ENCODE data around the gene B4GALNT1. TPM values are rescaled to one million over a fixed set of nuclear protein-coding genes. Genes with fewer than 3 reads are reported as not detected.
"Not testable (repeated sequence)": the region's sequence is repeated elsewhere in the genome, so short reads cannot be mapped to it uniquely, and the experiment has no call there.

The B4GALNT1 gene
- total and polyA plus RNA-seq, 10 of the 15 experiments (the other 5 are each of a cell fraction or from before 2014, with no cell fraction given), result 0.01 to 0.38 (median 0.14) TPM; not detected in 3

DNA sequence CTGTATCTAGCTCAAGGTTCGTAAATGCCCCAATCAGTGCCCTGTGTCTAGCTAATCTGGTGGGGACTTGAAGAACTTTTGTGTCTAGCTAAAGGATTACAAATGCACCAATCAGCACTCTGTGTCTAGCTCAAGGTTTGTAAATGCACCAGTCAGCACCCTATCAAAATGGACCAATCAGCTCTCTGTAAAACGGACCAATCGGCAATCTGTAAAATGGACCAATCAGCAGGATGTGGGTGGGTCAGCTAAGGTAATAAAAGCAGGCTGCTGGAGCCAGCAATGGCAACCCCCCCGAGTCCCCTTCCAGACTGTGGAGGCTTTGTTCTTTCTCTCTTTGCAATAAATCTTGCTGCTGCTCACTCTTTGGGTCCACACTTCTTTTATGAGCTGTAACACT is 23.4 kb upstream of the B4GALNT1 start:
- ATAC-seq; in situ Hi-C loops (cut with MboI); DNase-seq (ENCODE audit: low read depth, low spot score); H3K27ac ChIP-seq (ENCODE audit: control insufficient read depth, insufficient read depth); H3K36me3 ChIP-seq (ENCODE audit: control insufficient read depth in 2 of 2, insufficient read depth in 2 of 2, low read length in 1 of 2); H3K79me2 ChIP-seq (ENCODE audit: control insufficient read depth, insufficient read depth, low read length); H3K27me3 ChIP-seq (replicated peaks in 1 of 2; ENCODE audit: control insufficient read depth in 2 of 2, insufficient read depth in 2 of 2, low read length in 1 of 2); H2AFZ ChIP-seq (ENCODE audit: control insufficient read depth, low read depth, low read length); H3K4me2 ChIP-seq (ENCODE audit: control insufficient read depth, insufficient read depth); H3K9me3 ChIP-seq (replicated peaks; ENCODE audit: control insufficient read depth, insufficient read depth, low read length); FAIRE-seq; H3K4me1 ChIP-seq (ENCODE audit: control insufficient read depth, insufficient read depth, low read length); H3K9ac ChIP-seq (ENCODE audit: control insufficient read depth, insufficient read depth, low read length); intact Hi-C loops (cut with micrococcal nuclease; ENCODE audit: unreplicated experiment); BruUV-seq (replicated peaks); H4K20me1 ChIP-seq (ENCODE audit: control insufficient read depth, insufficient read depth); H3K4me3 ChIP-seq: not testable (repeated sequence)
- SMC1A ChIA-PET (ENCODE audit: uncharacterized antibody, unreplicated experiment), result interaction anchor here (1.6 kb wide), 1 partner anchor 11 kb away, joined by 4 read pairs; no protein-coding TSS in a partner anchor
- peak; percentile 53; the same call in 1 of the 2 replicates for TF ChIP-seq NFYB (IDR thresholded peaks at IDR 0.05; ENCODE audit: insufficient read depth, low read depth, low read length)
- CTCF ChIA-PET, result interaction anchor here (0.6 to 1.7 kb wide), 3 partner anchors 15 to 73 kb away, joined by 3 to 6 read pairs (median 4); no protein-coding TSS in a partner anchor
- WGBS (ENCODE audit: insufficient coverage, insufficient replicate concordance, low lambda C conversion rate, missing lambda C conversion rate), result 56% methylated on average over 4 of the region's 4 CpGs
- RAD21 ChIA-PET (ENCODE audit: unreplicated experiment), result interaction anchor here (0.9 kb wide), 1 partner anchor 73 kb away, joined by 3 read pairs; no protein-coding TSS in a partner anchor
- POLR2A ChIA-PET, result interaction anchor here (0.6 kb wide), 1 partner anchor 354 kb away, joined by 3 read pairs; no protein-coding TSS in a partner anchor

DNA sequence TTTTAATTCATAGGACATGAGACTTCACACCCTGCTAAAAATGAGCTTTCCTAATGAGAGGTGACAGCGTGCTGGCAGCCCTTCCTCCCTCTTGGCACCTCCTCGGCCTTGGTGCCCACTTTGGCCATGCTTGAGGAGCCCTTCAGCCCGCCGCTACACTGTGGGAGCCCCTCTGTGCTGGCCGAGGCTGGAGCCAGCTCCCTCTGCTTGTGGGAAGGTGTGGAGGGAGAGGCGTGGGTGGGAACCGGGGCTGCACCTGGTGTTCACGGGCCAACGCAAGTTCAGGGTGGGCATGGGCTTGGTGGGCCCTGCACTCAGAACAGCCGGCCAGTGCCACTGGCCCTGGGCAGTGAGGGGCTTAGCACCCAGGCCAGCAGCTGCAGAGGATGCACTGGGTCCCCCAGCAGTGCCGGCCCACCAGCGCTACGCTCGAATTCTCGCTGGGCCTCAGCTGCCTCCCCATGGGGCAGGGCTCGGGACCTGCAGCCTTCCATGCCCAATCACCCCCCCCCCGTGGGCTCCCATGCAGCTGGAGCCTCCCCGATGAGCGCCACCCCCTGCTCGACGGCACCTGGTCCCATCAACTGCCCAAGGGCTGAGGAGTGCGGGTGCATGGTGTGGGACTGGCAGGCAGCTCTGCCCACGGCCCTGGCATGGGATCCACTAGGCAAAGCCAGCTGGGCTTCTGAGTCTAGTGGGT is 22.7 kb upstream of the B4GALNT1 start:
- Histone ChIP-seq H3K27me3 (replicated peaks in 1 of 2; ENCODE audit: control insufficient read depth in 2 of 2, insufficient read depth in 2 of 2, low read length in 1 of 2) (no peaks in the 10 kb centered on the region), H3K9ac (ENCODE audit: control insufficient read depth, insufficient read depth, low read length) (no peak overlapping the region), H3K4me2 (ENCODE audit: control insufficient read depth, insufficient read depth) (no peak overlapping the region), H4K20me1 (ENCODE audit: control insufficient read depth, insufficient read depth) (no peaks in the 10 kb centered on the region), H3K27ac (ENCODE audit: control insufficient read depth, insufficient read depth) (no peak overlapping the region), H3K4me3 (no peak overlapping the region), H3K36me3 (ENCODE audit: control insufficient read depth in 2 of 2, insufficient read depth in 2 of 2, low read length in 1 of 2) (no peaks in the 10 kb centered on the region), H3K4me1 (ENCODE audit: control insufficient read depth, insufficient read depth, low read length) (no peaks in the 10 kb centered on the region), H3K79me2 (ENCODE audit: control insufficient read depth, insufficient read depth, low read length) (no peaks in the 10 kb centered on the region), H2AFZ (ENCODE audit: control insufficient read depth, low read depth, low read length) (no peak overlapping the region), H3K9me3 (replicated peaks; ENCODE audit: control insufficient read depth, insufficient read depth, low read length) (no peaks in the 10 kb centered on the region; the same call in 2 of the 3 replicates)
- WGBS (ENCODE audit: insufficient coverage, insufficient replicate concordance, low lambda C conversion rate, missing lambda C conversion rate), result 40% methylated on average over 22 of the region's 23 CpGs
- in situ Hi-C loops (cut with MboI), result no loop called here
- RAD21 ChIA-PET (ENCODE audit: unreplicated experiment), result interaction anchor here (0.9 kb wide), 1 partner anchor 72 kb away, joined by 3 read pairs; no protein-coding TSS in a partner anchor
- intact Hi-C loops (cut with micrococcal nuclease; ENCODE audit: unreplicated experiment), result no loop called here
- no peak for ATAC-seq
- POLR2A ChIA-PET, result no interaction called here
- SMC1A ChIA-PET (ENCODE audit: uncharacterized antibody, unreplicated experiment), result interaction anchor here (1.6 kb wide), 1 partner anchor 11 kb away, joined by 4 read pairs; no protein-coding TSS in a partner anchor
- no TSS peak for BruUV-seq (replicated peaks)
- FAIRE-seq, result no peak
- CTCF ChIA-PET, result interaction anchor here (0.6 to 1.7 kb wide), 5 partner anchors 16 to 249 kb away, joined by 3 to 6 read pairs (median 4); no protein-coding TSS in a partner anchor
- DNase-seq (ENCODE audit: low read depth, low spot score), result no peak
- TF ChIP-seq NBN (IDR thresholded peaks at IDR 0.05), result no peak
- TF ChIP-seq CHD4 (IDR thresholded peaks at IDR 0.05), result no peak
- TF ChIP-seq IKZF1 (conservative IDR thresholded peaks at IDR 0.05), result no peak
- TF ChIP-seq, protein P1, sequence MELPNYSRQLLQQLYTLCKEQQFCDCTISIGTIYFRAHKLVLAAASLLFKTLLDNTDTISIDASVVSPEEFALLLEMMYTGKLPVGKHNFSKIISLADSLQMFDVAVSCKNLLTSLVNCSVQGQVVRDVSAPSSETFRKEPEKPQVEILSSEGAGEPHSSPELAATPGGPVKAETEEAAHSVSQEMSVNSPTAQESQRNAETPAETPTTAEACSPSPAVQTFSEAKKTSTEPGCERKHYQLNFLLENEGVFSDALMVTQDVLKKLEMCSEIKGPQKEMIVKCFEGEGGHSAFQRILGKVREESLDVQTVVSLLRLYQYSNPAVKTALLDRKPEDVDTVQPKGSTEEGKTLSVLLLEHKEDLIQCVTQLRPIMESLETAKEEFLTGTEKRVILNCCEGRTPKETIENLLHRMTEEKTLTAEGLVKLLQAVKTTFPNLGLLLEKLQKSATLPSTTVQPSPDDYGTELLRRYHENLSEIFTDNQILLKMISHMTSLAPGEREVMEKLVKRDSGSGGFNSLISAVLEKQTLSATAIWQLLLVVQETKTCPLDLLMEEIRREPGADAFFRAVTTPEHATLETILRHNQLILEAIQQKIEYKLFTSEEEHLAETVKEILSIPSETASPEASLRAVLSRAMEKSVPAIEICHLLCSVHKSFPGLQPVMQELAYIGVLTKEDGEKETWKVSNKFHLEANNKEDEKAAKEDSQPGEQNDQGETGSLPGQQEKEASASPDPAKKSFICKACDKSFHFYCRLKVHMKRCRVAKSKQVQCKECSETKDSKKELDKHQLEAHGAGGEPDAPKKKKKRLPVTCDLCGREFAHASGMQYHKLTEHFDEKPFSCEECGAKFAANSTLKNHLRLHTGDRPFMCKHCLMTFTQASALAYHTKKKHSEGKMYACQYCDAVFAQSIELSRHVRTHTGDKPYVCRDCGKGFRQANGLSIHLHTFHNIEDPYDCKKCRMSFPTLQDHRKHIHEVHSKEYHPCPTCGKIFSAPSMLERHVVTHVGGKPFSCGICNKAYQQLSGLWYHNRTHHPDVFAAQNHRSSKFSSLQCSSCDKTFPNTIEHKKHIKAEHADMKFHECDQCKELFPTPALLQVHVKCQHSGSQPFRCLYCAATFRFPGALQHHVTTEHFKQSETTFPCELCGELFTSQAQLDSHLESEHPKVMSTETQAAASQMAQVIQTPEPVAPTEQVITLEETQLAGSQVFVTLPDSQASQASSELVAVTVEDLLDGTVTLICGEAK (IDR thresholded peaks at IDR 0.05; ENCODE audit: borderline replicate concordance), result no peak
- TF ChIP-seq GABPA (IDR thresholded peaks at IDR 0.05; ENCODE audit: low read depth), result no peak
